HuH-7 (cell line): ENCODE measurements around the gene KCNK16.

ENCODE experiments used
- DNase-seq: peaks from one replicate; pipeline ENCODE4 v3.0.0; 2011; ENCODE audit warnings: low spot score

KCNK16 gene

DNA sequence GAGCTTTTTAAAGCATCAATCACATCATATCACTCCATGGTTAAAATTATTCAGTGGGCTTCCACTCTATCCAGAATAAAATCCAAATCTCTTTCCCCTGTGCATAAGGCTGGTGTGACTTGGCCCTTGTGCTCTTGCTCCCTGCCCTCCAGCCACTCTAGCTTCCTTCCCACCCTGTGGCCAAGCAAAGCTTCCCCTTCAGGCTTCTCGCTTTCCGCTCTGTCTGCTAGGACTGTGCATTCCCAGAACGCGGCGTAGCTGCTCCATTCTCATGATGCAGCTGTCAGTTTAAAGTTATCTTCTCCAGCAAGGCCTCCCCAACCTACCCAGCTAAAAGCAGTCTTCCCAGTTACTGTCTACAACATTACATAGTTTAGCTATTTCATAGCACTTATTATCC, 19.4 kb upstream of the KCNK16 start:
- DNase-seq = no peak

DNA sequence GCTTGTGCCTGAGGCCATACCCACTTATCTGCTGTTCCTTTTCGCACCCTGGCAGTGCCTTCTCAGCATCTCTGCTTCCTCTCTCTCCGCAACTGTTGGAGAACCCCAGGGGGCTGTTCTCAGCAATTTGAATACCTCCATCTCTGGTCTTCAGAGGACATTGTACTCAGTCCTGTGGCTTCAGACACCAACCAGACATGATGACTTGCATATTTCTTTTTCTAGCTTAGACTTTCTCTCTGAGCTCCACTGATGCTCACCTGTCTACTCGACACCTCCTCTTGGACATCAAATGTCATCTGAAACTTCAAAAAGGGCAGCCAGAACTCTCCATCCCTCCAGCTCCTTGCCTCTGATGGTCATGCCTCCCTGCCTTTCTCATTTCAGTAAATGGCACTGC, 18.9 kb upstream of the KCNK16 start:
- no peak for DNase-seq

DNA sequence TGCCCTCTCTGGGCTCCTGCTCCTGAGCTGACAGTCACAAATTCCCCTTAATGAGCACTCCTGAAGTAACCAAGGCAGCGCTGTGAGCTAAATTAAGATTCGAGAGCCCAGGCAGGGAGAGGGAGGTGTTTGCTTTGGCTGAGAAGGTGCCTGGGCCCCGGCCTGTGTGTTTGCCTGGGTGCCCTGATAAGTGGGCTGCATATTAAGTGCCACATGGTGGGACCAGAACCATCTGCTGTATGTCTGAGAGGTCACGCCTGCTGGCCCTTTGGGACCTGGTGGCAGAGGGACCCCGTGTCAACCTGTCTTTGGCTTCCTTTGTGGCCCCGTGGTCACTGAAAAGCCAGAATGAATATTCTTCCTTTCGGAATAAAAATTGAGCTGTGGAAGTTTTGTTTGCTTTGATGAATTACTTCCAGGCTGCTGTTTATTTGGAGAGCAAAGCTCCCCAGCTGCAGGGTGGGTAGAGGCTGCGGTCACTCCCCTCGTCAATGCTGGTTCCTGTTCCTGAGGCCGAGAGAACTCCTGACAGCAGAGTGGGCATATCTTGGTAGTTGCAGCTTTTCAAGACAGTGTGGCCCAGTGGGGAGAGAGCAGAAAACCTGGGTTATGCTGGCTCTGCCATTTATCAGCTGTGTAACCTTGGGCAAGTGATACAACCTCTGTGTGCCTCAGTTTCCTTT, 17.5 kb upstream of the KCNK16 start:
- DNase-seq = no peak

DNA sequence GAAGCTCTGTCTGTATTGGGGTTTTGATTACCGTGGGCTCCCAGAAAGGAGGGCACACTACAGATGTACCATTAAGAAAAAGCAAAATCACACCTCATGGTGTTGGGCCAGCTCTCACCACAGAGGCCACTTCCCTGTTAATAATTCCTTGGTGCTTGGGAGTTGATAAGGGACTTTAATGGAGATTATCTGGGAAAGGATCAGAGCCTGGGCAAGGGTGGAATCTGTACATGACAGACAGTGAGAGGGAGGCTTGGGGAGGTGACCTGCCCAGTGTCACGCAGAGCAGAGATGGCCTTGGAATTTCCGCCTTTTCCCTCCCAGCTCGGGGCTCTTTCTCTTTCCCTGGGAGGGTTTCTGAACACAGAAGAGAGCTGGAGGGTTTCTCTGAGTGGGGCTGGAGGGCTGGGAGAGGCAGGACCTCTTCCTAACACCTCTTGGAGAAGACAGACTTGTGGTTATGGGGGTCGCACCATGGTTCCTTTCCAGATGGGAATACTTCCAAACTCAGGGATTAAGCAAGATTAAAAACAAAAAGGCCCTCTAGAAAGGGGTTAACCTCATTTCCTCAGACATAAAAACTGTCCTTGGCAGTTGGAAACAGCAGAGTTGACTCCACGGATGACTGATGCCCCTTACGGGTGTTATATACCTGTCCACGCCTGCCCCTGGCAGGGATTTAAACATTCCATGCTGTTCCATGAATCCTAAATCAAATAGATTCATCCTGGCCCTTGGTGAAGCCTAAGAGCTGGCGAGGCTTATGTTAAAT, 16.8 kb upstream of the KCNK16 start:
- no peak for DNase-seq

DNA sequence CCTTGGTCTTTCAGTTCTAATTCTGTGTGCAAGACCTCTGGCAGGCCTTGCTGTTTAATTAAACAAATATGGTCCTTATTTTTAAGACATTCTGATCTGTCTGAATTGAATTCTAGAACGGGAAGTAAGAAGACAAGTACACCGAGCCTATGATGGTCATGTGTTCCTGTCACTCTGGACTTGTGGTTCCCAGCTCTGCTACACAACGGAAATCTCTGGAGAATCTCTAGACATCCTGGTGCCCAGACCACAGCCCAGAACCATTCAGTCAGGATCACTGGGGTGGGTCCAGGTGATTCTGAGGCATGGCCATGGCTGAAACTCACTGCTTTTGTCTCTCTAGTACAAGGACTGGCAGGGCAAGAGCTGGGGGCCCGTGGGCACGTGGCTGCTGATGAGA, 15.9 kb upstream of the KCNK16 start:
- no peak for DNase-seq

DNA sequence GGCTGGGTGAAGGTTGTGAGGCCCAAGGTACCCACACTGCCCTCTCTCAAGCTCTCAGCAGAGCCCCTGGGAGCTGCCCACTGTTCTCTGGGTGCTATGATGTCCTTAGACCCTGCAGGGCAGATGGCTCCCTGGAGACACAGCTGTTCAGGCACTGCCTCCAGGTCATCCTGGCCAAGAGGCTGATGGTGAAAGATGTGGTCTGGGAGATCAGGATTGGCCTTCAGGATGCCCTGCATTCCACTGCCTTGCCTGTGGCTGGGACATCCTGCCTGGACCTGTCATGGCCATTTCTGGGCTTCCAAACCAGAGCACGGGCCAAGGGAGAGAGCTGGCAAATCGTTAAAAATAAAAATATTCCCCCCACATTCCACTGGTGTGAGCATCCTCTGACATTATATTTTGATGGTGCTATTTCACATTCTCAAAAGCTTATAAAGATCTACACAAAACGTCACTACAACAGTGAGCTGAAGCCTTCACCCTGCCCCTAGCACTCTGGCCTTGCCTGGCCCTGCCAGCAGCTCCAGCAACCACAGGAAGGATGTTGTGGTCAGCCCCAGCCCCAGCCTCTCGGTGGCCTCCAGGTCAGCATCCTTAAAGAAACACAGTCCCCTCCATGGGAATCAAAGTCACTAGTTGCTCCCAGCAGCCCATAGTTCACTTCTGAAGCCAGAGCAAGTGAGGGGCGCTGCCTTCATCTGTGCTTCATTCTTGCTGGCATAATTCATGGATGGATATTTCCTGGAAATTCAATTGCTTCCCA, 13.5 kb upstream of the KCNK16 start:
- DNase-seq = no peak

DNA sequence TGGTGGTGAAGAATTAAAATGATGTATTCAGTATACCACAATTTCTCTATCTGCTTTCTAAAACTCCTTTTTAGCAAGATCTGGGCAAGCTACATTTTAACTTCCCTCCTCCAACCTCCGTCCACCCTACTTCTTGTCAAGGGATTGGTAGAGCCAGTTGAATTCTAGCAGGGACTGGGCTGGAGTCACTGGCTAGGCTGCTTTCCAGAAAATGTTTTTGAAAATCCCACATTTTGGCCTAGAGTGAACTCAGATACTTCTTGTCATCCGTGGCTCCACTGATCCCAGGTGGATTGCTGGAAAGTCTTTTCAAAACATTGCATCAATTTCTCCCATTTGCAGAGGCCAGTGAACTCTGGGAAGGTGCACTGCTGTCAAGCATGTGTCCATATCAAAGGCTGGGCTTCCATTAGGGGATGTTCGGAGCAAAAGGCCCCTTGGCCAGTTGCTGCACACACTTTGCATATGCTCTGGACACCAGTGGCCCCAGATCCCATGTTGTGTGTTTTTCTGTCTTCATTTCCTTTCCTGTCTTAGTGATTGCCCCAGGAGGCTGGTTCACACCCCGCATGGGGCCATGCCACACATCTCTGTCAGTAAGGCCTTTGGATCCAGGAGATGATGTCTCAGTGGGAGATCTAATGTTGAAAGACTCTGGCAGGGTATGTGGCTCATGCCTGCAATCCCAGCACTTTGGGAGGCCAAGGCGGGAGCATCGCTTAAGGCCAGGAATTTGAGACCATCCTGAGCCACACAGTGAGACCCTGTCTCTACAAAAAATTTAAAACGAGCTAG, 11.3 kb upstream of the KCNK16 start:
- no peak for DNase-seq

DNA sequence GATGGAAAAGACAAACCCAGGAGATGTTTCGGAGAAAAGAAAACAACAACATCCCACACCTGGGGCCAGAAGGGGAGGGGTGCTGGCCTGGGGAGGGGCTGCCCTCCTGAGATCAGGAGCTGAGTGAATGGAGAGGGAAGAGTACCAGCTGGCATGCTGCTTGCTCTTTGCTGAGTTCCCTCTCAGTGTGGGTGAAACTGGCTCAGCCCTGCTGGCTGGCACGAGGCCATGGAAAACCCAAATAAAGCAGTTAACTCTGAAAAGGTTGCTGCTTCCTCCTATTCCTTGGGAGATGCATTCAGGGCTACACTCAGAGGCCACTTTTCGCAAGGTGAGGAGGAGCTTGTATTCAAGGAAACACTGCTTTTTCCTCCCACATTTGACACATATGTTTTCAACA, 8.0 kb upstream of the KCNK16 start:
- no peak for DNase-seq

DNA sequence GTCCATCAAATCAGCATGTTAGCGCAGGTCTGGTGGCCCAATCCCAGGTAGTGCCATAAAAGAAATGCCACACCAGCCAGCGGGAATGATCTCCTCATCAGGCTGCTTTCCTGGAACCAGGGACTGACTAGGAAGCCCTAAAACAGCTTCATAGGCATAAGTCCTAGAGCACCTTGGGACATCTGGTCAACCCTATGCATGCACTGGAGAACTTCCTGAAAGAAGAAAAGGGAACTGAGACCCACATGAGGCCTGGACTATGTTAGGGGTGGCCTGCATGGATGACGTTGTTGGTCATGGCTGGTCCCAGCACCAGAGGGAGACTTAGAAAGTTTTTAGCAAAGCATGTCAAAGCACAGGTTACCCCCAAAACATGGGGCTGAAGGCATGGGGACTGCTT, 7.6 kb upstream of the KCNK16 start:
- no peak for DNase-seq

DNA sequence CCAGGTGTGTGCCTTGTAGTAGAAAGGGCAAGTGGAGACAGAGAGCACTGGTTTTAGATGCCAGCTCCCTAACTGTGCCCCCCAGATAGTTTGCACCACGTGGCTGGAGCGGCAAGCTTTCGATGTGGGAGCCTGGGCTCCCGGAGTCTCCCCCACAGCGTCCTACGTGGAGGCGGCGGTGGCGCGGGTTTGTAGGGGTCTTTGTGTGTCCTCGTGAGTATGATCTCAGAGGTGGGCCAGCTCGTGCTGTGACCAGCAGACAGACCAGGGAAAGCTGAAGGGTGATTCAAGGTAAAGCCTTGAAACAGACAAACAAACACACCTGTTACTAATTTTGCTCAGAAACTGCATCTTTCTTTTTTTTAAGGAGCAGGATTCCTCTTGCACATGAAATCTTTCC, 5.6 kb upstream of the KCNK16 start:
- DNase-seq = no peak

DNA sequence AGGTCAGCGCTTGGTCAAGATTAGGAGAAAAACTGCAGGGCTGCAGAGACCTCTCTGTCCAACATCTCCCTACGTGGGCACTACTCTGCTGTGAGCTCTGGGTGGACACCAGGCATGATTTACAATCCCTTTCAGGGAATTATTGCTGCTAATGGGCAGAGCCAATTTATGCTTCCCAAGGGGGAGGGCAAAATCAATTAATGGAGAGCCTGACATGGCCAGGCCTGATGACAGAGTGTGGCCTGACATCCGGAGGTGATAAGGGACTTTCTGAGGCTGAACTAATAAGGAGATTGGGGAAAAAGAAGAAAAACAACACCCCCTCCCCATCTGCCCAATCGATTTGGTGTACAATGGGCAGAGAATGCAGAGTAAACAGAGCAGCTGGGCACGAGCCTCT, 5.0 kb upstream of the KCNK16 start:
- no peak for DNase-seq

DNA sequence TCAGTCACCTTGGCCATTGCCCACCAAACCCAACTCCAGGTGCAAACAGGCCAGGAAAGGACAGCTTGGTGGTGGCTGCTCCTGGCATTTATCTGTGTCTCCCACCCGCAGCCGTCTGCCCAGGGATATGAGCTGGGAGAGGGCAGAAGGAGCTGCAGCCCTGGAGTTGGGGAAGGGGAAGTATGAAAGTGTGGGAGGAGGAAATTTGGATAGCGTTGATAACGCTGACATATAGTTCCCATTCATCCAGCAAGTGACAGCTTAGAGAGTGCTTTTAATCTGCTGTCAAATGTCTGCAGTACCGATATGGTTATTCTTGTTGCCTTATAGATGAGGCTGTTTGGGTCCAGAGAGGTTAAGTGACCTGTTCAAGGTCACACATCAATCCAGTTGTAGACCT, 741 bp downstream of the KCNK16 start:
- DNase-seq = no peak

DNA sequence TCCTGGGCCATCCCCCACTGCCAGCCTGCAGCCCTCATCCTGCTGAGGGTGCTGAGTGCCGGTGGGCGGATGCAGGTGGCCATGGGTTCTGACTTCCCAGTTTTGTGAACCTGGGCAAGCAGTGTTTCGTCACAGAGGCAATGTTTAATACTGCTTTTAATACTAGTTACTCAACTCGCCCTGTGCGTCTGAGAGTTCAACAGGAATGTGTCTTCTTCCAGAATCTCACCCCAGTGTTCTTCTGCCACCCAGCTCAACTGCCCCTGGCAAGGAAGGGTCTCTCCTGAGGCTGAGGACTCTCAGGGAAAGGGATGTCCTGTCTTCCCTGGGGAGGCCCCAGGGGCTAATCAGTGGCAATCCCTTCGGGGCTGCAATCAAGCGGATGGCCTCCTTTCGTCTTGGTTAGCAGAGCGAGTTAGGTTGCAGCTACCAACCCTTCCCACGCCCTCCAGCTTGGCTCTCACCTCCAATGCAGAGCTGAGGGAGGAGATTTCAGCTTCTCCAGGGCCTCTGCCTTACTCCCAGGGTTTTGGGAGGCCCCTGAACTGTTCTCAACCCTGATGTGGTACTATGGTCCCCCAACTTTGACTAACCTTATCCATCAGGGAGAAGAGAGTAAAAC, 2.0 kb downstream of the KCNK16 start:
- DNase-seq = no peak

DNA sequence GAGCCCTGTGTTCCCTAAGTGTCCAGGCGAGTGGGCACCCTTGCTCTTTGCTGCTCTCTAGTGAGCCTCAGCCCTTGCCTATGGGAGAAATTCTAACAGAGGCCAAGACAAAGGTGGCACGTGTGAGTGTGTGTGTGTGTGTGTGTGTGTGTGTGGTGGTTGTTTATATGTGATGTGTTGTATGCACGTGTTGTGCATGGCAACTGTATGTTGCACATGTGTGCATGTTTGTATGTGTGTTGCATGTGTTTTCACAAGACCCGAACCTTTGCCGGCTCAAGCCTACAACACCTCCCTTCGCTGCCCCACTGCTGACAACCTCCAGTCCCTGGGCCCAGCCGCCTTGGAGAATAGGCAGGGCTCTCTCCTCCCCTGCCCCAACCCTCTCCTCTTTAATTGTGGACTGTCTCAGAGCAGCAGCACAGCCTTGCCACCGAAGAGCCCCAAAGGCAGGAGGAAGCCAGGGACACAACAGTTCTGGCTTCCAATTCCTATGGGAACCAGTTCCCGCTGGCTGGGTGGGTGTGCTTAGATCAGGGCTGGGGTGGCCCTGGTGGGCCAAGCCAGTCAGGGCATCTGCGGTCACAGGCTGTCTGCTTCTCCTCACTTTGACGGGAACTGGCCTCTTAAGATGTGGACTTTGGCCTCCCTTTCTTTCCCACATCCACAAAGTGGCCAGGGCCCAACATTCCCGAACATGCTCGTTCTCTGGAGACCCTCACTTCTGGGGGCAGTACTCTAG, 2.7 kb downstream of the KCNK16 start:
- no peak for DNase-seq

DNA sequence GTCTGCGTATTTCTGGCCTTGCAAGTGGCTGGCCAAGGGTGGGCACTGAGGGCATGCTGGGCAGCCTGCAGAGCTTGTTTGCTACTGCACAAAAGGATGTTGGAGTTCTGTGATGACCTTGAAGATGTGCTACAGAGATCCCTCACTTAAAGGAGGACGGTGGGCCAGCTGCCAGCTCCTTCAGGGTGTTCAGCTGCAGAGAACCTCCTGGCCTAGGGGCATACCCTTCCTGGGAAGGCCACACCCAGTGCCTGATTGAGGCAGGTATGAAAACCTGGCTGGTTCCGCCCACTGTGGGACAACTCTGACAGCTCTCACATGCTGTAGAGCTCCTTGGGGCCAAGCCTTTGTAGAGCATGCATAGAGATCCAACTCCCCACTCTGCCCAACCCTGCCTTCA, 5.2 kb downstream of the KCNK16 start:
- DNase-seq = no peak

DNA sequence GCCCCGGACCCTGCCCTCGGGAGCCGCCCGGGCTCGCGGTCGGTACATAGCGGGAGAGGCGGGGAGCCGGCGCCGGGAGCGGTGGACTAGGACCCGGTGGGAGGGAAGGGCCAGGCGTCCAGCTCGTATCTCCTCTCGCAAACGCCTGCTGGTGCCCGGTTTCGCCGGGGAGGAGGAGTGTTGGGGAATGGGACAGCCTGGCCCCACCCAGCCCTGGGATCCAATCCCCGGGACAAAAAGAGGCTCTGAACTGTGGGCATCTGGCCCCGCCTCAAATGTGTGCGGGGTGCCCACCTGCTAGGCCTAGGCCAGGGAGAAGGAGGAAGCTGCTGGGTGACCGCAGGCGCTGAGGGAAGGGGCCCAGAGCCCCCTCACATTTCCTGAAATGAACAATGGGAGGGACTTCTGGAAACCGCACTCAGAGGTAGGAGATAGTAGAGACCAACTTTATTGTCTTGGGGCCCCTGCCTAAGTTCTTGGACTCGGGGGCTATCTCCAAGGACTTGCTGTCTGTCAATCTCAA, 8.2 kb downstream of the KCNK16 start, which contains the start of gene KCNK17:
Gene KCNK17 (minus strand): TSS at position 147 of the 523 bp plus-strand sequence. CDS start 99 bp downstream, at position 48.
- DNase-seq = no peak

DNA sequence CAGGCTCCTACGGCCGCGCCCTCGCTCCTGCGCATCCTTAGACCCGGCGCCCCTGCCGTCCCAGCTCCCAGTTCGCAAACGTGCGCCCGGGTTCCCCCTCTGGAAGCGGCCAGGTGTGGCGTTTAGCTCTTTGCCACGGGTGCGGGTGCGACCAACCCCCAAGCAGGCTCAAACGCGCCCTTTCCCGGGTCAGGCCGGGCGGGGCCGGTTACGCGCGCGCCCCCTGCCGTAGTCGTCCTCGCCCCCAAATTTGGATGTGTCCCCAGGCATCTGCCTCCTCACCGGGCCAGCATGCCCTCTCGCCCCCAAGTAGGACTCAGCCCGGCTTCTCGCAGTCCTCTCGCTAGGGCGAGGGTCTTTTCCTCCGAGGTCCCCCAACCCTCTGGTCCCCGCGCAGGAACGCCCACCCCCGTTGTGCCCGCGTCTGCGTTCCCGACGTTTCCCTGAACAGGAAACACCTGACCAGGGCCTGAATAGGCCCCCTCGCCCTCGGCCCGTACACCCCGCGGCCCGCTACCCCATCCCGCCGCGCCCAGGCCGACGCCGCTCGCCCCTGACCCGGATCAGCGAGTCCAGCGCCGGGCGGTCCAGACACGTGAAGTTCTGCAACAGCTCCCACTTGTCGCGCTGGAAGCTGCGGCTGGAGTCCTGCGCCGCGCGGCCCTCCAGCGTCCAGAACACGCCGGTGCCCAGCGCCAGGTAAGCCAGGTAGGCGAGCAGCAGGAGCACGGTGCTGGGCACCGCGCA, 8.8 kb downstream of the KCNK16 start:
- DNase-seq = no peak

DNA sequence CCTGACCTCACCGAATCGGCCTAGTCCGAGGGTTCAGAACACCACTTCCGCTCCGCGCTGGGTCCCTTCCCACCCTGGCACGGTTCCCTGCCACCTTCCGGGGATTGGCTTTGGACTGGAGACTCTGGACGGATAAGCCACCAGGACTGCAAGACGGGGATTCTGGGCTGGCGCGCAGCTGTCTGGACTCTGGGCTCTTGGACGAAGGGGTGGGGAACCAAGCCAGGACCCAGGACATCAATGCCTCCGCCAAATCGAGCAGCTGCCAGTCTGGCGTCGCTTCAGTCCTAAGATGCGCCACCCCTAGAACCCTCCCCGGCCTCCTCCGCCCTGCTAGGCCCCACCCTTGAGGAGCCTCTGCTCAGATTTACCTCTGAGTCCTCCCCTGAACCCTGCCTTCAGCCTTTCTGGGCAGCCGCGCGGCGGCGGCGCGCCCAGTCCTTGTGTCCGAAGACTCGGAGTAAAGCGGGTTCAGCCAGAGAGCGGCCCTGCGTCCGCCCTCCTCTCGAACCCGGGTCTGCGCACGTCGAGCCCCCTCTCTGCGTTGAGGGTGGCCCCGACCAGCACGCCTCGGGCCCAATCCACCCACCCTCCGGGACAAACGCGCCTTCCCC, 9.5 kb downstream of the KCNK16 start:
- DNase-seq = no peak

DNA sequence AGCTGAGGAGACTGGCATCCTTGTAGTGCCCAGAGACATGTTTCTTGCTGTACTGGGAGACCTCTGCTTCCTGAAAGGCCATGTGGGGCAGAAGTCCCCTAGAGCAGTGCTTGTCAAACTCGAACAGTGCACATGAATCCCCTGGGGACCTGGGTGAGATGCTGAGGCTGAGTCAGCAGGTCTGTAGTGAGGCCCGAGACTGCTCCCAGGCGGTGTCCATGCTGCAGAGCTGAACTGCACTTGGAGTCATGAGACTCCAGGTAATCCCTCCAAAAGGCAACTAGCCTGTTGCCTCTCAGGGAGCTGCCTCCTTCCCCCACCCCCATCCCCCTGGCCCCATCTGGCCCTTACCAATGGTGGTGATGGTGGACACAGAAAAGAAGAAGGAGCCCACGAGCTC, 12.0 kb downstream of the KCNK16 start:
- DNase-seq = no peak
